ENCODE results near the gene KHNYN. TPM values are rescaled to one million over a fixed set of nuclear protein-coding genes. Genes with fewer than 3 reads are reported as not detected.

KHNYN gene
- total RNA-seq (2022; extraction: Qiagen RNA extraction; ENCODE audit: low read depth) = 26.3 to 30.9 TPM (median 29.6 TPM) in 5 replicates

DNA sequence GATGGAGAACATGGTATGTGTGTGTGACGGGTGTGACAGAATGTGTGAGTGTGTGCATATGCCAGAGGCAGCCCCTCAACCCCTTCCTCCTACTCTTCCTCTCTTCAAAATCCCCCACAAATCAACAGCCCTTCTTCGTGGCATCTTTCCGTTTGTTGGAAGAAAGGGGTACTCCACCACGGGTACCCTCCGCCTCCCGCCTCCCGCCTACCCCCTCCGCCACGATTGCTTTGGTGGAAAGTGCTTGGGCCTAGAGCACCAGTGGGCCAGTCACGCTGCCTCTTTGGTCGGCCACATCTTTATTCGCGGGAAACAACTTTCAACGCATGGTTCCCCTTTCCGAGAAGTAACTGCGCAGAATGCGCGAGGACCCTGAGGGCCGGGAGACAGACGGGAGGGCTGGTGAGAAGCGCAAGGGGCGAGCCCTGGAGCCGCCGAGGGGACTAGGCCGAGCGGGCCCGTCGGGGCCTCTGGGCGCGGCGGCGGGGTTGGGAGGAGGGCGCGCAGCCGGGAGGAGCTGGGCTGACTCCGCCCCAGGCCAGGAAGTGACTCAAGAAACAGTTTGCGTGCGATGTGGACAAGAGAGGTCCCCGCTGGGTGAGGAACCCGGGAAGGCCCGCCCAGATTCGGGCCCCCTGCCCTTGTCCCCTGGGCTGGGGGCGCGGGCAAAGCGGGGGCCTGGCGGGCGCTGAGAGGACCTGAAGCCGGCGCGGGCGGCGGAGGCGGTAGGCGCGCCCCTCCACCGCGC lies at the start of gene KHNYN, which contains the start of gene CBLN3:
KHNYN (plus strand) TSS at position 560 of the 748 bp plus-strand sequence. CDS start 777 bp downstream, outside the sequence.
CBLN3 (minus strand) TSS at position 274 of the 748 bp plus-strand sequence. CDS start 614 bp downstream, outside the sequence.

GRCh38 chr14:24398653-24399446 lies 30.9 kb upstream of the KHNYN start, which contains the start of gene NYNRIN:
Gene NYNRIN (plus strand): TSS chr14:24399003. CDS start chr14:24399247, 244 bp downstream.

GRCh38 chr14:24442240-24443052 lies 12.7 kb downstream of the KHNYN start, which contains the start of gene SDR39U1:
Gene SDR39U1 (minus strand): TSS chr14:24442776. CDS start chr14:24442769, 7 bp downstream.

Other genes with a start within 250 kb of the KHNYN start
- gene IPO4, start 241.1 kb upstream of the KHNYN start, total RNA-seq (2022; extraction: Qiagen RNA extraction; ENCODE audit: low read depth) = 79.6 to 102 TPM (median 88.2 TPM) in 5 replicates
- 65.1 to 72.9 TPM (median 67.8 TPM) in 5 replicates for gene TM9SF1, start 234.5 kb upstream of the KHNYN start, total RNA-seq (2022; extraction: Qiagen RNA extraction; ENCODE audit: low read depth)
- 0.07 TPM in 1 of 5 replicates, not detected in the others for gene TSSK4, start 224.3 kb upstream of the KHNYN start, total RNA-seq (2022; extraction: Qiagen RNA extraction; ENCODE audit: low read depth)
- 79.6 to 96.4 TPM (median 82.0 TPM) in 5 replicates for gene CHMP4A, start 216.5 kb upstream of the KHNYN start, total RNA-seq (2022; extraction: Qiagen RNA extraction; ENCODE audit: low read depth)
- 27.9 to 35.3 TPM (median 29.6 TPM) in 5 replicates for gene MDP1, start 213.9 kb upstream of the KHNYN start, total RNA-seq (2022; extraction: Qiagen RNA extraction; ENCODE audit: low read depth)
- gene NEDD8, start 197.6 kb upstream of the KHNYN start, total RNA-seq (2022; extraction: Qiagen RNA extraction; ENCODE audit: low read depth) = 427 to 475 TPM (median 451 TPM) in 5 replicates
- gene GMPR2, start 197.0 kb upstream of the KHNYN start, total RNA-seq (2022; extraction: Qiagen RNA extraction; ENCODE audit: low read depth) = 52.4 to 64.1 TPM (median 56.5 TPM) in 5 replicates
- gene TINF2, start 187.3 kb upstream of the KHNYN start, total RNA-seq (2022; extraction: Qiagen RNA extraction; ENCODE audit: low read depth) = 32.6 to 41.9 TPM (median 37.8 TPM) in 5 replicates
- gene TGM1, start 166.8 kb upstream of the KHNYN start, total RNA-seq (2022; extraction: Qiagen RNA extraction; ENCODE audit: low read depth) = 0.60 to 1.1 TPM (median 0.83 TPM) in 5 replicates
- gene RABGGTA, start 158.4 kb upstream of the KHNYN start, total RNA-seq (2022; extraction: Qiagen RNA extraction; ENCODE audit: low read depth) = 12.5 to 19.5 TPM (median 16.6 TPM) in 5 replicates
- gene DHRS1, start 130.2 kb upstream of the KHNYN start, total RNA-seq (2022; extraction: Qiagen RNA extraction; ENCODE audit: low read depth) = 10.9 to 13.5 TPM (median 11.8 TPM) in 5 replicates
- gene NOP9, start 130.1 kb upstream of the KHNYN start, total RNA-seq (2022; extraction: Qiagen RNA extraction; ENCODE audit: low read depth) = 15.6 to 19.7 TPM (median 18.9 TPM) in 5 replicates
- 0.14 to 0.70 TPM (median 0.29 TPM) in 5 replicates for gene CIDEB, start 122.0 kb upstream of the KHNYN start, total RNA-seq (2022; extraction: Qiagen RNA extraction; ENCODE audit: low read depth)
- gene LTB4R2, start 119.8 kb upstream of the KHNYN start, total RNA-seq (2022; extraction: Qiagen RNA extraction; ENCODE audit: low read depth) = 2.4 to 5.7 TPM (median 4.7 TPM) in 5 replicates
- 3.4 to 8.6 TPM (median 5.6 TPM) in 5 replicates for gene LTB4R, start 118.5 kb upstream of the KHNYN start, total RNA-seq (2022; extraction: Qiagen RNA extraction; ENCODE audit: low read depth)
- not detected in 5 replicates for gene ADCY4, start 94.9 kb upstream of the KHNYN start, total RNA-seq (2022; extraction: Qiagen RNA extraction; ENCODE audit: low read depth)
- gene RIPK3, start 90.0 kb upstream of the KHNYN start, total RNA-seq (2022; extraction: Qiagen RNA extraction; ENCODE audit: low read depth) = not detected in 5 replicates
- 0.10 to 0.38 TPM (median 0.20 TPM) in 4 of 5 replicates, not detected in the other for gene NFATC4, start 61.8 kb upstream of the KHNYN start, total RNA-seq (2022; extraction: Qiagen RNA extraction; ENCODE audit: low read depth)
- gene NYNRIN, start 31.0 kb upstream of the KHNYN start, total RNA-seq (2022; extraction: Qiagen RNA extraction; ENCODE audit: low read depth) = 0.19 to 0.40 TPM (median 0.20 TPM) in 5 replicates
- gene CBLN3, start 286 bp upstream of the KHNYN start, total RNA-seq (2022; extraction: Qiagen RNA extraction; ENCODE audit: low read depth) = 1.3 to 1.9 TPM (median 1.5 TPM) in 5 replicates
- gene SDR39U1, start 12.8 kb downstream of the KHNYN start, total RNA-seq (2022; extraction: Qiagen RNA extraction; ENCODE audit: low read depth) = 42.5 to 52.7 TPM (median 46.6 TPM) in 5 replicates
- gene CMA1, start 78.3 kb downstream of the KHNYN start, total RNA-seq (2022; extraction: Qiagen RNA extraction; ENCODE audit: low read depth) = not detected in 5 replicates
- not detected in 5 replicates for gene CTSG, start 146.3 kb downstream of the KHNYN start, total RNA-seq (2022; extraction: Qiagen RNA extraction; ENCODE audit: low read depth)
- gene GZMH, start 179.7 kb downstream of the KHNYN start, total RNA-seq (2022; extraction: Qiagen RNA extraction; ENCODE audit: low read depth) = not detected in 5 replicates
- gene GZMB, start 204.2 kb downstream of the KHNYN start, total RNA-seq (2022; extraction: Qiagen RNA extraction; ENCODE audit: low read depth) = not detected in 5 replicates